ENCODE results near the gene NUTM2D.
"Not testable (repeated sequence)": the region's sequence is repeated elsewhere in the genome, so short reads cannot be mapped to it uniquely, and the experiment has no call there.

DNA sequence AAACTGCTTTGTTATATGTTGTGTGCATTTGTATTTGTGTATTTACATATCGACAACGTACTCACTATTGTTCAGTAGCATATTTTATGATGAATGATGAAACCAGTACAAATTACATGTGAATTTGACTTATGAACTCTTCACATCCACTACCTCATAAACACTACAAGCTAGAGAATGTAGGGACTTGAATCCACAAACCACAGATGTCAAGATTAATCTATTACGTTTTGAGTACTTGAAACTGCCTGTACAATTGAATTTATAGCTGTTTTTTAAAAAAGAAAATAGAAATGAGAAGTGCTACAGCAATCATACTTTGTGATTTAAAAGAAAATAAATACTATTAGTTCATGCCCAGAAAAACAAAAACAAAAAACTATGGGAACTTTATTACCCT is 4.7 kb upstream of the NUTM2D start:
- TF ChIP-seq EZH2 (IDR thresholded peaks at IDR 0.05; ENCODE audit: borderline replicate concordance, insufficient read depth, low read depth, low read length, poor library complexity, severe bottlenecking); CTCF (IDR thresholded peaks at IDR 0.05): not testable (repeated sequence)

Data from B cell (primary cell).